Measurements from ENCODE around the gene PPT2. TPM values are rescaled to one million over a fixed set of nuclear protein-coding genes. Genes with fewer than 3 reads are reported as not detected.

The PPT2 gene
- total RNA-seq, 2 donors from 2014 or later = 21.8 to 42.0 TPM

GRCh38 chr6:32167761-32168262 is 13.9 kb downstream of the PPT2 start:
- Histone ChIP-seq H3K4me3 (no peak overlapping the region), H3K36me3 (peaks cover 28% of the 10 kb centered on the region), H3K9me3 (no peaks in the 10 kb centered on the region), H3K27me3 (replicated peaks; ENCODE audit: insufficient read depth) (no peaks in the 10 kb centered on the region), H3K27ac (no peak overlapping the region), H3K4me1 (ENCODE audit: control insufficient read depth in 1 of 2, low read depth in 2 of 2) (no peaks in the 10 kb centered on the region)
- TF ChIP-seq, protein P1, sequence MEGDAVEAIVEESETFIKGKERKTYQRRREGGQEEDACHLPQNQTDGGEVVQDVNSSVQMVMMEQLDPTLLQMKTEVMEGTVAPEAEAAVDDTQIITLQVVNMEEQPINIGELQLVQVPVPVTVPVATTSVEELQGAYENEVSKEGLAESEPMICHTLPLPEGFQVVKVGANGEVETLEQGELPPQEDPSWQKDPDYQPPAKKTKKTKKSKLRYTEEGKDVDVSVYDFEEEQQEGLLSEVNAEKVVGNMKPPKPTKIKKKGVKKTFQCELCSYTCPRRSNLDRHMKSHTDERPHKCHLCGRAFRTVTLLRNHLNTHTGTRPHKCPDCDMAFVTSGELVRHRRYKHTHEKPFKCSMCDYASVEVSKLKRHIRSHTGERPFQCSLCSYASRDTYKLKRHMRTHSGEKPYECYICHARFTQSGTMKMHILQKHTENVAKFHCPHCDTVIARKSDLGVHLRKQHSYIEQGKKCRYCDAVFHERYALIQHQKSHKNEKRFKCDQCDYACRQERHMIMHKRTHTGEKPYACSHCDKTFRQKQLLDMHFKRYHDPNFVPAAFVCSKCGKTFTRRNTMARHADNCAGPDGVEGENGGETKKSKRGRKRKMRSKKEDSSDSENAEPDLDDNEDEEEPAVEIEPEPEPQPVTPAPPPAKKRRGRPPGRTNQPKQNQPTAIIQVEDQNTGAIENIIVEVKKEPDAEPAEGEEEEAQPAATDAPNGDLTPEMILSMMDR (IDR thresholded peaks at IDR 0.05) = no peak
- ATAC-seq (ENCODE audit: insufficient number of reproducible peaks, low FRiP score, low read depth) (no peak), DNase-seq (ENCODE audit: low spot score) (no peak)

- H3K27me3 ChIP-seq (replicated peaks; ENCODE audit: insufficient read depth) = no peaks in the 10 kb centered on the region
- no peak for DNase-seq (ENCODE audit: low spot score)
- no peak overlapping the region for H3K4me3 ChIP-seq
- no peaks in the 10 kb centered on the region for H3K4me1 ChIP-seq (ENCODE audit: control insufficient read depth in 1 of 2, low read depth in 2 of 2)
- TF ChIP-seq, protein P1 (IDR thresholded peaks at IDR 0.05) = no peak
- ATAC-seq (ENCODE audit: insufficient number of reproducible peaks, low FRiP score, low read depth) = no peak
- peaks cover 28% of the 10 kb centered on the region for H3K36me3 ChIP-seq
- no peaks in the 10 kb centered on the region for H3K9me3 ChIP-seq
- H3K27ac ChIP-seq = no peak overlapping the region
Measured at GRCh38 chr6:32168350-32168749, 14.4 kb downstream of the PPT2 start.

DNA sequence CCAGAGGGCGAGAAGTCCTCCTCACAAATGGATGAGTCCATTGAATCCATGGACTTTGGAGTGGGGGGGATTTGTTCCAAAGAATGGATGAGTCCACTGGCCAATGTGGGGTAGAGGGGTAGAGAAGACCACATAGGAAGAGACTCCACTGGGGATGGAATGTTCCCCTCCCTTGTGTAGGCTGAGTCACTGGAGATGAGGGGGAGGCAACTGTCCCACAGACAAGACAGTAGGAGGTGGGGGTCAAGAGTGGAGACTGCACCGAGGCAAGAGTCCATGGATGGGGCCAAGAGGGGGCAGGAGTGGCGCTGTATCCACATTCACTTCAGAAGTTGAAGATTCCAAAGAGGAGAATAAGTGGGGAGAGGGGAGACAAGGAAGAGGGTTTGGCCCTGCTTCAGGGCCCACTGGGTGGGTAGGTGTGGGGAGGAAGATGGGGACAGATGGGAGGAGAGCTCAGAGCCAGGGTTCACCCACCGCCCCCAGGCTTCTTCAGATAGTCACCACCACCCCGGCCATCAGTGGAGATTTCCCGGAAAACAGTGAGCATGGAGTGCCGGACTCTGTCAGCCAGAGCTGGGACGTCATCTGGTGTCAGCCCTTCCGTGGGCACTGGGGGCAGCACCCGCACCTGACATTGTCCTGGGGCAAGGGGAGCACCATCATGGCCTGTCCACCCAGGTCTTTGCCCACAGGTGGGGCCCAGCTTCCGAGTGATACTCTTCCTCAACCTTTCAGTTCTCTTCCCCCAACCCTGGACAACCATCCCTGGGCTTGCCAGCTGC is 15.1 kb downstream of the PPT2 start:
- Histone ChIP-seq H3K27me3 (replicated peaks; ENCODE audit: insufficient read depth) (no peaks in the 10 kb centered on the region), H3K27ac (no peak overlapping the region)

DNA sequence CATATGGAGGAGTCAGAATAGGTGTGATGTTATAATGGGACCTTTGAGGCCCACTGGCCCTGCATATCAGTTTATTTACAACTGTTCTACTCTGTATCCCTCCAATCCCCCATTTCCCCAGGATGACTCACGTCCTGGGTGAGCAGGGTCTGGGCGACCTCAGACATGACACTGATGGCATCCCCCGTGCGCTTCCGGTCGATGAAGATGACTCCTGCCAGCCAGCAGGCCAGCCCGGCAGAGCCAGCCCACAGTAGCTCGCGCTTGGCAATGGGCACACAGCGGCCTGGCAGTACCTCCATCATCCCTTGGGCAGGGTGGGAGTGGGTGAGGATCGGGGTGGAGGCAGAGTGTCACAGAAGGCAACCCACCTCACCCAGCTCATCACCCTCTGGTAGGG is 16.4 kb downstream of the PPT2 start:
- H3K27me3 ChIP-seq (replicated peaks; ENCODE audit: insufficient read depth) = no peaks in the 10 kb centered on the region
- no peak for ATAC-seq (ENCODE audit: insufficient number of reproducible peaks, low FRiP score, low read depth)
- H3K36me3 ChIP-seq = peaks cover 28% of the 10 kb centered on the region
- H3K4me1 ChIP-seq (ENCODE audit: control insufficient read depth in 1 of 2, low read depth in 2 of 2) = peaks cover 3 to 10% of the 10 kb centered on the region in 2 donors
- DNase-seq (ENCODE audit: low spot score) = no peak
- H3K4me3 ChIP-seq = no peak overlapping the region
- no peak overlapping the region for H3K27ac ChIP-seq
- TF ChIP-seq, protein P1 (IDR thresholded peaks at IDR 0.05) = no peak
- H3K9me3 ChIP-seq = no peaks in the 10 kb centered on the region

More for the DNA sequence above, 15.1 kb downstream of the PPT2 start:
- ATAC-seq (ENCODE audit: insufficient number of reproducible peaks, low FRiP score, low read depth) (no peak), DNase-seq (ENCODE audit: low spot score) (no peak)
- no peaks in the 10 kb centered on the region for H3K4me1 ChIP-seq (ENCODE audit: control insufficient read depth in 1 of 2, low read depth in 2 of 2)
- H3K9me3 ChIP-seq = no peaks in the 10 kb centered on the region
- no peak overlapping the region for H3K4me3 ChIP-seq
- H3K36me3 ChIP-seq = peaks cover 28% of the 10 kb centered on the region
- TF ChIP-seq, protein P1 (IDR thresholded peaks at IDR 0.05) = no peak

DNA sequence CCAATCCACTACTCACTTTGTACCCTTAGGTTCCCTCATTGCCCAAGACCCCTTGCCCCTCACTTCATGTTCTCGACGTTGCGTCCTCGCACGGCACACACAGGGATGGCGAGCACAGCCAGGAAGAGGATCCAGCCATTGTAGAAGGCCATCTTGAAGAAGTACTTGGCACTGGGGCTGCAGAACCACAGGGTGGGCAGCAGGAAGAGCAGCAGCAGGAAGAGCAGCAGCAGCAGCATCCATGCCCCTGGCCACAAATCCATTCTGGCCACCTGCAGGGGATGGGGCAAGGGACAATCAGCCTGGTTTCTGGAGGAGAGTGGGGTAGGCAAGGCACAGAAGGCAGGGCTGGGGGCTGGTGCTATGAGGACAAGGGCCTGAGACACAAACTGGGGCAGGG is 17.3 kb downstream of the PPT2 start:
- Histone ChIP-seq H3K27me3 (replicated peaks; ENCODE audit: insufficient read depth) (no peaks in the 10 kb centered on the region), H3K27ac (no peak overlapping the region), H3K36me3 (peaks cover 24% of the 10 kb centered on the region), H3K4me3 (no peak overlapping the region), H3K9me3 (no peaks in the 10 kb centered on the region), H3K4me1 (ENCODE audit: control insufficient read depth in 1 of 2, low read depth in 2 of 2) (peaks cover 4 to 14% of the 10 kb centered on the region in 2 donors)
- DNase-seq (ENCODE audit: low spot score) = no peak
- no peak for ATAC-seq (ENCODE audit: insufficient number of reproducible peaks, low FRiP score, low read depth)
- TF ChIP-seq, protein P1 (IDR thresholded peaks at IDR 0.05) = no peak

Data from thoracic aorta (tissue), 2 donors.